HCT116 (cell line): ENCODE measurements around the gene ZDHHC9. TPM values are rescaled to one million over a fixed set of nuclear protein-coding genes. Genes with fewer than 3 reads are reported as not detected.

Source experiments
- ATAC-seq: fragments of 200-7000 bp; cut with Tn5 transposase; 2 replicates; pipeline ENCODE4 v1.9.1; 2020; ENCODE audit warnings: mild to moderate bottlenecking, moderate library complexity
- BruUV-seq: library from RNA; stranded (reverse); fragments of 400-500 nt; replicated peaks from 2 replicates; lab custom pipeline; 2021; lab: Mats Ljungman, UMichigan
- CTCF ChIA-PET: fragments of 300-600 bp; sonication (Branson Sonifier 250); formaldehyde crosslinking; loops from one replicate; lab custom pipeline; 2021; ENCODE audit warnings: antibody characterized with exemption; lab: Charles Lee
- POLR2A ChIA-PET: fragments of 300-600, 350-600 bp; sonication (Branson Sonifier 250); formaldehyde crosslinking; loops from one replicate; lab custom pipeline; 2021; ENCODE audit warnings: antibody characterized with exemption; lab: Charles Lee
- RAD21 ChIA-PET, 2 experiments: fragments of 300-600 bp; sonication (Branson Sonifier 250); formaldehyde crosslinking; loops; one replicate each; lab custom pipeline; 2023; ENCODE audit warnings: low total read pairs in 2 of 2; ENCODE audit not compliant: uncharacterized antibody in 2 of 2, unreplicated experiment in 2 of 2, low non-redundant PET in 1 of 2; lab: Charles Lee
- DNase-seq: peaks from one replicate; pipeline ENCODE4 v3.0.0-alpha.2; 2010; ENCODE audit warnings: low read depth, low spot score
- H2AFZ ChIP-seq: fragments of 200-600 bp; shearing (Covaris generic), sonication (generic); 2 replicates; pipeline ENCODE4 v1.6.1; 2017; ENCODE audit warnings: low read depth, mixed run types, mixed read lengths, antibody characterized with exemption, low read length; ENCODE audit not compliant: poor library complexity, severe bottlenecking
- H3K27ac ChIP-seq: 2 replicates; pipeline ENCODE4 v1.5.1; 2012; ENCODE audit warnings: low read depth, low read length
- H3K27me3 ChIP-seq: fragments of 200-600 bp; sonication (generic); 2 replicates; pipeline ENCODE4 v1.6.1; 2016; ENCODE audit warnings: mixed run types, low read length, mixed read lengths; ENCODE audit not compliant: insufficient read depth
- H3K36me3 ChIP-seq, 2 experiments: fragments of 200-500 bp in 1 of 2; fragments of 200-600 bp in 1 of 2; sonication (Bioruptor generic) in 1 of 2; sonication (generic) in 1 of 2; 2 replicates each; pipeline versions ENCODE4 v1.5.1 to v1.6.1; 2014 to 2016; ENCODE audit warnings: low read length in 2 of 2, inconsistent platforms in 1 of 2, mixed read lengths in 1 of 2, mixed run types in 1 of 2; ENCODE audit not compliant: insufficient read depth in 2 of 2, control insufficient read depth in 1 of 2
- H3K4me1 ChIP-seq, 2 experiments: fragments of 200-600 bp in 1 of 2; sonication (generic) in 1 of 2; 2 replicates each; pipeline versions ENCODE4 v1.5.1 to v1.6.1; 2012 to 2017; ENCODE audit warnings: low read length in 2 of 2, inconsistent platforms in 1 of 2, mild to moderate bottlenecking in 1 of 2, mixed read lengths in 1 of 2, mixed run types in 1 of 2, moderate library complexity in 1 of 2; ENCODE audit not compliant: insufficient read depth in 2 of 2, control insufficient read depth in 1 of 2
- H3K4me2 ChIP-seq: fragments of 200-600 bp; sonication (generic); 2 replicates; pipeline ENCODE4 v1.6.1; 2017; ENCODE audit warnings: mixed run types, low read length, mixed read lengths
- H3K4me3 ChIP-seq, 2 experiments: fragments of 200-600 bp in 1 of 2; sonication (generic) in 1 of 2; replicated peaks in 1 of 2; 2 replicates each; pipeline ENCODE4 v1.5.1; 2011 to 2016; ENCODE audit warnings: low read length in 2 of 2, control low read depth in 1 of 2, low read depth in 1 of 2, mild to moderate bottlenecking in 1 of 2, mixed read lengths in 1 of 2, mixed run types in 1 of 2
- H3K79me2 ChIP-seq: fragments of 200-600 bp; sonication (generic); 2 replicates; pipeline ENCODE4 v1.6.1; 2017; ENCODE audit warnings: mild to moderate bottlenecking, mixed run types, low read length, moderate library complexity, mixed read lengths; ENCODE audit not compliant: insufficient read depth
- H3K9ac ChIP-seq: fragments of 200-600 bp; sonication (generic); 2 replicates; pipeline ENCODE4 v1.6.1; 2016; ENCODE audit warnings: low read length, mixed read lengths
- H3K9me2 ChIP-seq: fragments of 200-600 bp; sonication (generic), shearing (Covaris generic); 2 replicates; pipeline ENCODE4 v1.6.1; 2017; ENCODE audit warnings: mixed run types, mild to moderate bottlenecking, moderate library complexity; ENCODE audit not compliant: insufficient read depth
- H3K9me3 ChIP-seq, 2 experiments: fragments of 200-500 bp in 1 of 2; fragments of 200-600 bp in 1 of 2; sonication (Bioruptor generic) in 1 of 2; sonication (generic) in 1 of 2; 2 replicates each; pipeline ENCODE4 v1.6.1; 2014 to 2017; ENCODE audit warnings: low read length in 2 of 2, mixed read lengths in 2 of 2, inconsistent platforms in 1 of 2, low read depth in 1 of 2, mild to moderate bottlenecking in 1 of 2, mixed run types in 1 of 2, moderate library complexity in 1 of 2; ENCODE audit not compliant: control insufficient read depth in 1 of 2, insufficient read depth in 1 of 2
- H4K20me1 ChIP-seq: fragments of 200-600 bp; sonication (generic), shearing (Covaris generic); 2 replicates; pipeline ENCODE4 v1.6.1; 2017; ENCODE audit warnings: mixed run types, mild to moderate bottlenecking, moderate library complexity; ENCODE audit not compliant: insufficient read depth
- CBX3 ChIP-seq: IDR thresholded peaks from 2 replicates; pipeline ENCODE4 v1.6.1; 2012; ENCODE audit warnings: low read depth
- EZH2 ChIP-seq: fragments of 200-600 bp; sonication (generic); IDR thresholded peaks from 2 replicates; pipeline ENCODE4 v1.6.1; 2017; ENCODE audit warnings: antibody characterized with exemption, mixed run types
- EZH2phosphoT487 ChIP-seq: fragments of 200-600 bp; IDR thresholded peaks from 2 replicates; pipeline ENCODE4 v1.6.1; 2018; ENCODE audit warnings: antibody characterized with exemption, borderline replicate concordance
- FOSL1 ChIP-seq: IDR thresholded peaks from 2 replicates; pipeline ENCODE4 v1.6.1; 2012; ENCODE audit warnings: low read depth
- JUND ChIP-seq: IDR thresholded peaks from 2 replicates; pipeline ENCODE4 v1.6.1; 2012
- POLR2A ChIP-seq: IDR thresholded peaks from 2 replicates; pipeline ENCODE4 v1.7.0; 2011; ENCODE audit warnings: borderline replicate concordance; ENCODE audit not compliant: insufficient read depth, insufficient read length; ENCODE audit errors: extremely low read depth
- RAD21 ChIP-seq: IDR thresholded peaks from 2 replicates; pipeline ENCODE4 v1.6.1; 2012; ENCODE audit warnings: low read depth, mild to moderate bottlenecking
- TCF7L2 ChIP-seq: IDR thresholded peaks from 2 replicates; pipeline ENCODE4 v1.7.0; 2011; ENCODE audit warnings: borderline replicate concordance, inconsistent platforms; ENCODE audit not compliant: insufficient read depth, insufficient read length; ENCODE audit errors: extremely low read depth
- YY1 ChIP-seq: IDR thresholded peaks from 2 replicates; pipeline ENCODE4 v1.6.1; 2011; ENCODE audit warnings: low read length, low read depth, moderate library complexity, mild to moderate bottlenecking; ENCODE audit not compliant: insufficient replicate concordance; ENCODE audit errors: extremely low read depth
- intact Hi-C: fragments of 100-400 bp; cut with micrococcal nuclease; formaldehyde crosslinking; loops from 2 replicates; pipeline ENCODE4 v1.10.0; 2022
- total RNA-seq: library from RNA; stranded (reverse); gene quantifications from one replicate; pipeline ENCODE4 v1.2.1, GENCODE V29; 2021; ENCODE audit not compliant: unreplicated experiment

ZDHHC9 gene
- total RNA-seq, 1 experiment from 2014 or later = 18.9 TPM

- CTCF ChIA-PET = no interaction called here
- Histone ChIP-seq H3K36me3 (no peaks in the 10 kb centered on the region), H3K9me3 (no peaks in the 10 kb centered on the region), H3K79me2 (0 out of 2 replicates have a peak, but pooled peaks cover 3% of the 10 kb centered on the region), H3K27ac (no peak overlapping the region), H3K9ac (no peak overlapping the region), H4K20me1 (no peaks in the 10 kb centered on the region), H3K27me3 (no peaks in the 10 kb centered on the region), H2AFZ (no peak overlapping the region), H3K4me1 (no peaks in the 10 kb centered on the region), H3K4me3 (no peak overlapping the region), H3K9me2 (no peaks in the 10 kb centered on the region), H3K4me2 (no peak overlapping the region)
- no TSS peak for BruUV-seq
- TF ChIP-seq POLR2A (no peak), CBX3 (no peak), EZH2 (no peak)
- intact Hi-C loops = no loop called here
- ATAC-seq (no peak), DNase-seq (no peak)
- POLR2A ChIA-PET = no interaction called here
- RAD21 ChIA-PET = no interaction called here
Measured at GRCh38 chrX:129830494-129830893, 13.2 kb downstream of the ZDHHC9 start.

- H3K9me3 ChIP-seq = no peaks in the 10 kb centered on the region
- ATAC-seq = no peak
- no peaks in the 10 kb centered on the region for H4K20me1 ChIP-seq
- no peak for DNase-seq
- no peak overlapping the region for H3K27ac ChIP-seq
- no peaks in the 10 kb centered on the region for H3K9me2 ChIP-seq
- no peak overlapping the region for H3K4me3 ChIP-seq
- BruUV-seq = no TSS peak
- intact Hi-C loops = no loop called here
- H3K9ac ChIP-seq = no peak overlapping the region
- no peaks in the 10 kb centered on the region for H3K4me1 ChIP-seq
- RAD21 ChIA-PET = no interaction called here
- no peak overlapping the region for H2AFZ ChIP-seq
- no peaks in the 10 kb centered on the region for H3K27me3 ChIP-seq
- H3K4me2 ChIP-seq = no peak overlapping the region
- H3K79me2 ChIP-seq = no peaks in the 10 kb centered on the region
- no peaks in the 10 kb centered on the region for H3K36me3 ChIP-seq
- POLR2A ChIA-PET = interaction anchor here (1.0 kb wide), 1 partner anchor 19 kb away, joined by 5 read pairs; no protein-coding TSS in a partner anchor
- CTCF ChIA-PET = no interaction called here
- TF ChIP-seq JUND (no peak), EZH2phosphoT487 (no peak), POLR2A (no peak), FOSL1 (no peak), TCF7L2 (no peak), YY1 (no peak), RAD21 (no peak)
- TF ChIP-seq, all 23 proteins: peak for 0
Measured at GRCh38 chrX:129825746-129826505, 17.8 kb downstream of the ZDHHC9 start.
